Measurements from ENCODE around the gene OR52K2.
"Not testable (repeated sequence)": the region's sequence is repeated elsewhere in the genome, so short reads cannot be mapped to it uniquely, and the experiment has no call there.

The OR52K2 gene

GRCh38 chr11:4467811-4468606, 18.9 kb downstream of the OR52K2 start:
- no peak overlapping the region for H3K27ac ChIP-seq

GRCh38 chr11:4479644-4480043, 30.5 kb downstream of the OR52K2 start:
- DNase-seq (ENCODE audit: low read depth, low spot score), result no peak
- H3K27ac ChIP-seq, result peak overlapping the region; percentile 86

More at GRCh38 chr11:4467811-4468606, 18.9 kb downstream of the OR52K2 start:
- DNase-seq (ENCODE audit: low read depth, low spot score), result no peak

- peak overlapping the region; percentile 86 for H3K27ac ChIP-seq
- peak; percentile 69 for DNase-seq (ENCODE audit: low read depth, low spot score)
Measured at GRCh38 chr11:4480577-4481239, 31.6 kb downstream of the OR52K2 start.

GRCh38 chr11:4481240-4481582, 32.1 kb downstream of the OR52K2 start:
- no peak for DNase-seq (ENCODE audit: low read depth, low spot score)

GRCh38 chr11:4482445-4482844, 33.4 kb downstream of the OR52K2 start, which contains the start of gene OR52K1:
Gene OR52K1 (plus strand): TSS chr11:4482646. CDS start chr11:4488901, 6,255 bp downstream.
- DNase-seq (ENCODE audit: low read depth, low spot score), result no peak
- peak within 1 kb of the TSS; percentile 86 for H3K27ac ChIP-seq

More at GRCh38 chr11:4481240-4481582, 32.1 kb downstream of the OR52K2 start:
- peak overlapping the region; percentile 86 for H3K27ac ChIP-seq

GRCh38 chr11:4484310-4484709, 35.2 kb downstream of the OR52K2 start:
- no peak overlapping the region for H3K27ac ChIP-seq
- peak; percentile 74 for DNase-seq (ENCODE audit: low read depth, low spot score)

GRCh38 chr11:4491405-4491804, 42.3 kb downstream of the OR52K2 start:
- not testable (repeated sequence) for DNase-seq (ENCODE audit: low read depth, low spot score); H3K27ac ChIP-seq

GRCh38 chr11:4491878-4492606, 42.9 kb downstream of the OR52K2 start:
- no peak overlapping the region for H3K27ac ChIP-seq
- no peak for DNase-seq (ENCODE audit: low read depth, low spot score)

- H3K27ac ChIP-seq, result no peak overlapping the region
- DNase-seq (ENCODE audit: low read depth, low spot score), result no peak
Measured at GRCh38 chr11:4493480-4493818, 44.4 kb downstream of the OR52K2 start.

- H3K27ac ChIP-seq, result no peak overlapping the region
- no peak for DNase-seq (ENCODE audit: low read depth, low spot score)
Measured at GRCh38 chr11:4495487-4495886, 46.4 kb downstream of the OR52K2 start.

- DNase-seq (ENCODE audit: low read depth, low spot score), result no peak
- H3K27ac ChIP-seq, result no peak overlapping the region
Measured at GRCh38 chr11:4495986-4496385, 46.9 kb downstream of the OR52K2 start.

- DNase-seq (ENCODE audit: low read depth, low spot score), result no peak
- no peak overlapping the region for H3K27ac ChIP-seq
Measured at GRCh38 chr11:4496557-4497248, 47.6 kb downstream of the OR52K2 start.

Measured in epithelial cell of prostate (primary cell).